Esophagus muscularis mucosa (tissue), 3 donors: ENCODE data around the gene REC8.
"Not testable (repeated sequence)": the region's sequence is repeated elsewhere in the genome, so short reads cannot be mapped to it uniquely, and the experiment has no call there.

Experiments used
- POLR2A ChIP-seq: fragments of 450-650 bp; IDR thresholded peaks from one replicate; pipeline ENCODE4 v1.6.1; 2017; ENCODE audit warnings: antibody characterized with exemption, moderate library complexity, mild to moderate bottlenecking, low read depth
- TF ChIP-seq, protein P1 (sequence below), 3 experiments: fragments of 200-600 bp in 2 of 3; fragments of 450-650 bp in 1 of 3; sonication (generic) in 2 of 3; IDR thresholded peaks; one replicate each; pipeline ENCODE4 v1.5.1; 2017 to 2019; ENCODE audit warnings: antibody characterized with exemption in 3 of 3, mild to moderate bottlenecking in 2 of 3, moderate library complexity in 1 of 3

GRCh38 chr14:24202538-24202937, 30.7 kb downstream of the REC8 start:
- TF ChIP-seq POLR2A: not testable (repeated sequence)
- TF ChIP-seq, protein P1, sequence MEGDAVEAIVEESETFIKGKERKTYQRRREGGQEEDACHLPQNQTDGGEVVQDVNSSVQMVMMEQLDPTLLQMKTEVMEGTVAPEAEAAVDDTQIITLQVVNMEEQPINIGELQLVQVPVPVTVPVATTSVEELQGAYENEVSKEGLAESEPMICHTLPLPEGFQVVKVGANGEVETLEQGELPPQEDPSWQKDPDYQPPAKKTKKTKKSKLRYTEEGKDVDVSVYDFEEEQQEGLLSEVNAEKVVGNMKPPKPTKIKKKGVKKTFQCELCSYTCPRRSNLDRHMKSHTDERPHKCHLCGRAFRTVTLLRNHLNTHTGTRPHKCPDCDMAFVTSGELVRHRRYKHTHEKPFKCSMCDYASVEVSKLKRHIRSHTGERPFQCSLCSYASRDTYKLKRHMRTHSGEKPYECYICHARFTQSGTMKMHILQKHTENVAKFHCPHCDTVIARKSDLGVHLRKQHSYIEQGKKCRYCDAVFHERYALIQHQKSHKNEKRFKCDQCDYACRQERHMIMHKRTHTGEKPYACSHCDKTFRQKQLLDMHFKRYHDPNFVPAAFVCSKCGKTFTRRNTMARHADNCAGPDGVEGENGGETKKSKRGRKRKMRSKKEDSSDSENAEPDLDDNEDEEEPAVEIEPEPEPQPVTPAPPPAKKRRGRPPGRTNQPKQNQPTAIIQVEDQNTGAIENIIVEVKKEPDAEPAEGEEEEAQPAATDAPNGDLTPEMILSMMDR (IDR thresholded peaks at IDR 0.05): not testable (repeated sequence)
